Activated T-helper 2 cell treated with anti-CD3 and anti-CD28 coated beads, Interferon-gamma antibody, Interleukin-2, Interleukin-4, amounts not matched to agents 10 μg/mL and 5 μg/mL and 100 μg/mL, durations not matched to agents 14 hours and 24 hours and 36 hours (primary cell): ENCODE data around the gene OR4C15. TPM values are rescaled to one million over a fixed set of nuclear protein-coding genes. Genes with fewer than 3 reads are reported as not detected.

Experiments used
- DNase-seq: peaks from one replicate; pipeline ENCODE4 v3.0.0; 2021; ENCODE audit warnings: low spot score
- H3K27ac Mint-ChIP-seq: one replicate; pipeline ENCODE4 v1.8.0; 2021; ENCODE audit warnings: mixed read lengths
- H3K27me3 Mint-ChIP-seq: one replicate; pipeline ENCODE4 v1.8.0; 2021; ENCODE audit warnings: low read depth, mixed read lengths
- H3K36me3 Mint-ChIP-seq: one replicate; pipeline ENCODE4 v1.8.0; 2021; ENCODE audit warnings: low read depth, mixed read lengths
- H3K4me1 Mint-ChIP-seq: one replicate; pipeline ENCODE4 v1.8.0; 2021; ENCODE audit warnings: low read depth, mixed read lengths
- H3K4me3 Mint-ChIP-seq: one replicate; pipeline ENCODE4 v1.8.0; 2021; ENCODE audit warnings: low read depth, mild to moderate bottlenecking, moderate library complexity, mixed read lengths
- H3K9me3 Mint-ChIP-seq: one replicate; pipeline ENCODE4 v1.8.0; 2021; ENCODE audit warnings: mixed read lengths
- intact Hi-C: fragments of 100-400 bp; cut with micrococcal nuclease; formaldehyde crosslinking; loops from one replicate; pipeline ENCODE4 v1.15.1; 2023
- total RNA-seq: library from RNA; stranded (reverse); gene quantifications from 2 replicates; pipeline ENCODE4 v1.2.3, GENCODE V29; 2022

OR4C15 gene
- total RNA-seq: not detected in 2 replicates

DNA sequence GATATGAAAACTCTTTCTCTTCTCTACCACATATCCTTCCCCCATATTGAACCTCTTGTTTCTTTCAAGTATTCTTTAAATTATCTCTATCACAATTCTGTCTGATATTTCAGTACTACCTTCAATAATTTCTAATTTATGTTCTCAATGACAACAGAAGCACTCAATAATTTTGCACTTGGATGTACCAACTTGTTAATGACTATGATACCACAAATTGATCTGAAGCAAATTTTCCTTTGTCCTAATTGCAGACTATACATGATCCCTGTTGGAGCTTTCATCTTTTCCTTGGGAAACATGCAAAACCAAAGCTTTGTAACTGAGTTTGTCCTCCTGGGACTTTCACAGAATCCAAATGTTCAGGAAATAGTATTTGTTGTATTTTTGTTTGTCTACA is at the start of gene OR4C15:
TSS of gene OR4C15 (plus strand) at position 301 of the 400 bp plus-strand sequence. CDS start at position 301, 0 bp downstream.
- Mint-ChIP-seq H3K36me3 (no peaks in the 10 kb centered on the region), H3K9me3 (peaks cover 48% of the 10 kb centered on the region), H3K4me3 (no peak within 1 kb of the TSS), H3K27me3 (no peaks in the 10 kb centered on the region), H3K27ac (no peak within 1 kb of the TSS), H3K4me1 (no peaks in the 10 kb centered on the region)
- DNase-seq: no peak
- intact Hi-C loops: no loop called here

DNA sequence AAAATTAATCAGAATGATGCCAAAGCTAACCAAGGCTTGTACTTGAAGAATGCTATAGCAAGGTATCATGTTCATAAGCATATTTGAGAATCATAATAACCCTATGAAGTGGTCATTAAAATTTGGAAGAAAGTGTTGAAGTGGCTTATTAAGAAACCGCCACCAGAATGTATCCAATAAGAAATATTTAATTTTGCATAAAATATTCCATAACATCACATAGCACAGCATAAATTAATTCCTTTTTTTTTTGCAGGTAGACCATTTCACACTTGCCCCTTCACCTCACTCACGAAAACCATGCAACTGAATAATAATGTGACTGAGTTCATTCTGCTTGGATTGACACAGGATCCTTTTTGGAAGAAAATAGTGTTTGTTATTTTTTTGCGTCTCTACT is 17.6 kb downstream of the OR4C15 start, which contains the start of gene OR4C16:
TSS of gene OR4C16 (plus strand) at position 301 of the 400 bp plus-strand sequence. CDS start at position 301, 0 bp downstream.
- Mint-ChIP-seq H3K4me1 (no peaks in the 10 kb centered on the region), H3K9me3 (peaks cover 40% of the 10 kb centered on the region), H3K4me3 (no peak within 1 kb of the TSS), H3K36me3 (no peaks in the 10 kb centered on the region), H3K27ac (no peak within 1 kb of the TSS), H3K27me3 (no peaks in the 10 kb centered on the region)
- intact Hi-C loops: no loop called here
- no peak for DNase-seq

DNA sequence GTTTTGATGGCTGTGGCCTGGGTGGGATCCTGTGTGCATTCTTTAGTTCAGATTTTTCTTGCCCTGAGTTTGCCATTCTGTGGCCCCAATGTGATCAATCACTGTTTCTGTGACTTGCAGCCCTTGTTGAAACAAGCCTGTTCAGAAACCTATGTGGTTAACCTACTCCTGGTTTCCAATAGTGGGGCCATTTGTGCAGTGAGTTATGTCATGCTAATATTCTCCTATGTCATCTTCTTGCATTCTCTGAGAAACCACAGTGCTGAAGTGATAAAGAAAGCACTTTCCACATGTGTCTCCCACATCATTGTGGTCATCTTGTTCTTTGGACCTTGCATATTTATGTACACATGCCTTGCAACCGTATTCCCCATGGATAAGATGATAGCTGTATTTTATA is 18.3 kb downstream of the OR4C15 start:
- H3K36me3 Mint-ChIP-seq: no peaks in the 10 kb centered on the region
- no peaks in the 10 kb centered on the region for H3K4me1 Mint-ChIP-seq
- DNase-seq: no peak
- intact Hi-C loops: no loop called here
- H3K4me3 Mint-ChIP-seq: no peak overlapping the region
- H3K9me3 Mint-ChIP-seq: peaks cover 44% of the 10 kb centered on the region
- H3K27ac Mint-ChIP-seq: no peak overlapping the region
- no peaks in the 10 kb centered on the region for H3K27me3 Mint-ChIP-seq

Other genes starting within 250 kb of the OR4C15 start
- gene OR4A16, start 211.3 kb upstream of the OR4C15 start, total RNA-seq: not detected in 2 replicates
- gene OR4A15, start 186.5 kb upstream of the OR4C15 start, total RNA-seq: not detected in 2 replicates
- not detected in 2 replicates for gene OR4C16, start 17.7 kb downstream of the OR4C15 start, total RNA-seq
- not detected in 2 replicates for gene OR4C11, start 53.2 kb downstream of the OR4C15 start, total RNA-seq
- not detected in 2 replicates for gene OR4P4, start 80.6 kb downstream of the OR4C15 start, total RNA-seq
- gene OR4S2, start 93.9 kb downstream of the OR4C15 start, total RNA-seq: not detected in 2 replicates
- not detected in 2 replicates for gene OR4C6, start 107.7 kb downstream of the OR4C15 start, total RNA-seq
- gene OR5D13, start 219.0 kb downstream of the OR4C15 start, total RNA-seq: not detected in 2 replicates
- gene OR5D14, start 241.1 kb downstream of the OR4C15 start, total RNA-seq: not detected in 2 replicates